Body of pancreas (tissue), 4 donors: ENCODE results near the gene CRNKL1. TPM values are rescaled to one million over a fixed set of nuclear protein-coding genes. Genes with fewer than 3 reads are reported as not detected.
"Not testable (repeated sequence)": the region's sequence is repeated elsewhere in the genome, so short reads cannot be mapped to it uniquely, and the experiment has no call there.

ENCODE experiments used
- ATAC-seq: fragments of 150-250 bp; one replicate; pipeline ENCODE4 v1.9.1; 2016
- DNase-seq, 4 donors: peaks; one replicate each; pipeline ENCODE4 v3.0.0-alpha.2; 2019
- H3K27ac ChIP-seq, 4 donors: fragments of 200-600 bp; sonication (generic); 1 replicate in 3 of 4; 2 replicates in 1 of 4; pipeline versions ENCODE4 v1.5.1 to v1.6.1; 2016 to 2019; ENCODE audit warnings: mild to moderate bottlenecking in 1 of 4, mixed read lengths in 1 of 4, moderate library complexity in 1 of 4
- H3K27me3 ChIP-seq, 2 donors: fragments of 200-600 bp; sonication (generic); one replicate each; pipeline ENCODE4 v1.6.0; 2016; ENCODE audit warnings: mild to moderate bottlenecking in 1 of 2
- H3K36me3 ChIP-seq, 2 donors: fragments of 200-600 bp; sonication (generic); replicated peaks in 1 of 2; 2 replicates each; pipeline ENCODE4 v1.5.1; 2016; ENCODE audit warnings: low read depth in 2 of 2; ENCODE audit not compliant: insufficient read depth in 1 of 2
- H3K4me1 ChIP-seq: fragments of 200-600 bp; sonication (generic); one replicate; pipeline ENCODE4 v1.6.0; 2016
- H3K4me3 ChIP-seq, 2 donors: fragments of 200-600 bp; sonication (generic); 1 replicate in 1 of 2; 2 replicates in 1 of 2; pipeline ENCODE4 v1.5.1; 2016 to 2019
- H3K9me3 ChIP-seq, 3 donors: fragments of 200-600 bp; sonication (generic); 1 replicate in 2 of 3; 2 replicates in 1 of 3; pipeline ENCODE4 v1.5.1; 2016
- POLR2A ChIP-seq, 3 donors: fragments of 450-650 bp; IDR thresholded peaks; one replicate each; pipeline ENCODE4 v1.6.1; 2016; ENCODE audit warnings: antibody characterized with exemption in 3 of 3, mild to moderate bottlenecking in 2 of 3
- WGBS, 2 donors: methylation state at CpG; one replicate each; pipeline ENCODE4 v1.1.5; 2017; 5-methylcytosine and 5-hydroxymethylcytosine counted together
- intact Hi-C: fragments of 100-400 bp; cut with DNase I; formaldehyde crosslinking; loops from one replicate; pipeline ENCODE4 v1.15.1; 2023
- total RNA-seq, 2 donors: library from RNA; depleted of rRNA; stranded (reverse); fragments of >200 nt; gene quantifications; one replicate each; pipeline ENCODE4 v1.1.0, GENCODE V29; 2016
- TF ChIP-seq, protein P1 (sequence below), 7 experiments: fragments of 450-650 bp in 4 of 7; fragments of 200-600 bp in 3 of 7; sonication (generic) in 3 of 7; IDR thresholded peaks; one replicate each; pipeline ENCODE4 v1.5.1; 2016 to 2019; ENCODE audit warnings: antibody characterized with exemption in 7 of 7

Gene CRNKL1
- total RNA-seq, 2 donors from 2014 or later = 12.5 to 28.3 TPM

- WGBS, 2 donors = 13 to 23% methylated on average over 14 of the region's 14 CpGs
- intact Hi-C loops = loop anchor here (10.0 kb wide), 1 partner anchor 315 kb away; no protein-coding TSS in a partner anchor
- H3K9me3 ChIP-seq = no peaks in the 10 kb centered on the region
- no peaks in the 10 kb centered on the region for H3K36me3 ChIP-seq
- H3K4me1 ChIP-seq = peaks cover 29% of the 10 kb centered on the region
- TF ChIP-seq POLR2A (IDR thresholded peaks at IDR 0.05) = no peak
- TF ChIP-seq, protein P1, sequence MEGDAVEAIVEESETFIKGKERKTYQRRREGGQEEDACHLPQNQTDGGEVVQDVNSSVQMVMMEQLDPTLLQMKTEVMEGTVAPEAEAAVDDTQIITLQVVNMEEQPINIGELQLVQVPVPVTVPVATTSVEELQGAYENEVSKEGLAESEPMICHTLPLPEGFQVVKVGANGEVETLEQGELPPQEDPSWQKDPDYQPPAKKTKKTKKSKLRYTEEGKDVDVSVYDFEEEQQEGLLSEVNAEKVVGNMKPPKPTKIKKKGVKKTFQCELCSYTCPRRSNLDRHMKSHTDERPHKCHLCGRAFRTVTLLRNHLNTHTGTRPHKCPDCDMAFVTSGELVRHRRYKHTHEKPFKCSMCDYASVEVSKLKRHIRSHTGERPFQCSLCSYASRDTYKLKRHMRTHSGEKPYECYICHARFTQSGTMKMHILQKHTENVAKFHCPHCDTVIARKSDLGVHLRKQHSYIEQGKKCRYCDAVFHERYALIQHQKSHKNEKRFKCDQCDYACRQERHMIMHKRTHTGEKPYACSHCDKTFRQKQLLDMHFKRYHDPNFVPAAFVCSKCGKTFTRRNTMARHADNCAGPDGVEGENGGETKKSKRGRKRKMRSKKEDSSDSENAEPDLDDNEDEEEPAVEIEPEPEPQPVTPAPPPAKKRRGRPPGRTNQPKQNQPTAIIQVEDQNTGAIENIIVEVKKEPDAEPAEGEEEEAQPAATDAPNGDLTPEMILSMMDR (IDR thresholded peaks at IDR 0.05) = no peak
- peak overlapping the region; percentile 28 to 70 (median 50) for H3K27ac ChIP-seq
- ATAC-seq = peak; percentile 65
- H3K27me3 ChIP-seq = no peaks in the 10 kb centered on the region
- H3K4me3 ChIP-seq = no peak overlapping the region
- DNase-seq = peak in 2 of 4 donors; percentile 39 to 42
Measured at GRCh38 chr20:20009784-20010253, 42.4 kb downstream of the CRNKL1 start.

DNA sequence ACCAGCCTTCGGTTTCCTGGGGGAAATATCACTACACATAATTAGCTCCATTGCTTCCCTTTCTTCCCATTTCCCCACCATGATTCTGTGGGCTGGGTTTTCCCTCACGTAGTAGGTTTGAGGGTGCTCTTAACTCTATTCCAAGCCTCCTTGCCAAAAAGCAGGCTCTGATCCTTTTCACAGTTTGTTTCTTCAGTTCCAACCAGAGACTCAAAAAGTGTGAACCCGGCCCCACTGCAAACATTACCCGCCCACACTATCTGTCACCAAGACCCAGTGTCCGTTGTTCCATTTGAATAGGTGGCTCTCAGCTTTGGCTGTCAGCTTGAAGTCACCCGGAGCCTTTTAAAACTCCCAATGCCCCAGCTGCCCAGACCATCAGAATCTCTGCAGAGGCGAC, 46.9 kb downstream of the CRNKL1 start:
- intact Hi-C loops = loop anchor here (10.0 kb wide), 1 partner anchor 311 kb away; no protein-coding TSS in a partner anchor
- DNase-seq (no peak), ATAC-seq (no peak)
- no peaks in the 10 kb centered on the region for H3K9me3 ChIP-seq
- peaks cover 0 to 5% of the 10 kb centered on the region in 2 donors for H3K36me3 ChIP-seq
- H3K27me3 ChIP-seq = no peaks in the 10 kb centered on the region
- no peak overlapping the region for H3K4me3 ChIP-seq
- WGBS, 2 donors = 28 to 31% methylated on average over 7 of the region's 7 CpGs
- TF ChIP-seq POLR2A (IDR thresholded peaks at IDR 0.05) = no peak
- TF ChIP-seq, protein P1 (IDR thresholded peaks at IDR 0.05) = no peak
- peak overlapping the region in 3 of 4 donors; percentile 17 to 42 (median 35) for H3K27ac ChIP-seq
- H3K4me1 ChIP-seq = peaks cover 52% of the 10 kb centered on the region

DNA sequence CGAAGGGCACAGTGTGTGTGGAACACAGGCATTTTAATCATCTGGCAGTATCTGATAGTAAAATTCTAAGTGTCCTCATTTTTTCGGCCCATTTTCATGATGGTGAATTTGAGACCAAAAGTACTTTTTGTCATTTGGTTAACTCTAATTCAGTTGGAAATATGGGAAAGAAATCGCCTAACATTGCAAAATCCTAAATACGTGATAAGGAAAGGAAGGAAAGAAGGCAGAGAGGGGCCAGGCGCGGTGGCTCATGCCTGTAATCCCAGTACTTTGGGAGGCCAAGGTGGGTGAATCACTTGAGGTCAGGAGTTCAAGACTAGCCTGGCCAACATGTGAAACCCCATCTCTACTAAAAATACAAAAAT, 48.3 kb downstream of the CRNKL1 start:
- H3K27ac ChIP-seq = peak overlapping the region; percentile 30 to 69 (median 63)
- not testable (repeated sequence) for H3K36me3 ChIP-seq, H3K27me3 ChIP-seq, ATAC-seq, H3K4me3 ChIP-seq, H3K9me3 ChIP-seq, DNase-seq
- intact Hi-C loops = loop anchor here (10.0 kb wide), 1 partner anchor 309 kb away; no protein-coding TSS in a partner anchor
- H3K4me1 ChIP-seq = peaks cover 58% of the 10 kb centered on the region
- WGBS, 2 donors = 40 to 47% methylated on average over 6 of the region's 6 CpGs

GRCh38 chr20:20003031-20003954, 49.0 kb downstream of the CRNKL1 start:
- peaks cover 65% of the 10 kb centered on the region for H3K4me1 ChIP-seq
- H3K27ac ChIP-seq = peak overlapping the region; percentile 30 to 69 (median 63)
- WGBS, 2 donors = 41 to 51% methylated on average over 23 of the region's 23 CpGs
- ATAC-seq = peak; percentile 76
- peaks cover 0 to 7% of the 10 kb centered on the region in 2 donors for H3K36me3 ChIP-seq
- no peaks in the 10 kb centered on the region for H3K9me3 ChIP-seq
- H3K4me3 ChIP-seq = no peak overlapping the region
- no peaks in the 10 kb centered on the region for H3K27me3 ChIP-seq
- intact Hi-C loops = loop anchor here (10.0 kb wide), 1 partner anchor 308 kb away; no protein-coding TSS in a partner anchor
- peak in 2 of 3 donors; percentile 27 to 36 for TF ChIP-seq POLR2A (IDR thresholded peaks at IDR 0.05)
- TF ChIP-seq, protein P1 (IDR thresholded peaks at IDR 0.05) = no peak
- peak; percentile 67 to 79 (median 72) for DNase-seq
